Breast epithelium (tissue), 3 donors: Measurements from ENCODE around the gene SLC25A21.

Source experiments
- CTCF ChIP-seq, 3 donors: fragments of 450-650 bp; IDR thresholded peaks; one replicate each; pipeline ENCODE4 v1.5.1; 2016 to 2017; ENCODE audit warnings: antibody characterized with exemption in 3 of 3, mild to moderate bottlenecking in 3 of 3, moderate library complexity in 3 of 3
- POLR2A ChIP-seq: fragments of 450-650 bp; IDR thresholded peaks from one replicate; pipeline ENCODE4 v1.6.1; 2016; ENCODE audit warnings: antibody characterized with exemption, mild to moderate bottlenecking, moderate library complexity
- POLR2AphosphoS5 ChIP-seq, 3 donors: sonication (generic); formaldehyde crosslinking; IDR thresholded peaks; one replicate each; pipeline ENCODE4 v1.6.1; 2017; ENCODE audit warnings: antibody characterized with exemption in 3 of 3

GRCh38 chr14:36810209-36810608 is 362.2 kb downstream of the SLC25A21 start:
- no peak for TF ChIP-seq CTCF (IDR thresholded peaks at IDR 0.05)
- TF ChIP-seq POLR2A = no peak
- TF ChIP-seq POLR2AphosphoS5 (IDR thresholded peaks at IDR 0.05) = no peak
